Liver (tissue), 3 donors: ENCODE data around the gene HDAC3.

ENCODE experiments used
- EGR1 ChIP-seq, 2 donors: IDR thresholded peaks; 2 replicates each; pipeline ENCODE4 v1.6.1; 2016 to 2018; ENCODE audit warnings: antibody characterized with exemption in 2 of 2, low read depth in 2 of 2
- FOXA1 ChIP-seq: IDR thresholded peaks from 2 replicates; pipeline ENCODE4 v1.6.1; 2016; ENCODE audit warnings: antibody characterized with exemption
- GABPA ChIP-seq, 2 donors: IDR thresholded peaks in 1 of 2; conservative IDR thresholded peaks in 1 of 2; 2 replicates each; pipeline ENCODE4 v1.6.1; 2016; ENCODE audit warnings: antibody characterized with exemption in 2 of 2, mild to moderate bottlenecking in 1 of 2, moderate library complexity in 1 of 2
- JUND ChIP-seq, 2 donors: IDR thresholded peaks; 2 replicates each; pipeline ENCODE4 v1.6.1; 2016; ENCODE audit warnings: antibody characterized with exemption in 2 of 2
- NR2F2 ChIP-seq: IDR thresholded peaks from 2 replicates; pipeline ENCODE4 v1.6.1; 2016; ENCODE audit warnings: antibody characterized with exemption
- RAD21 ChIP-seq, 2 donors: IDR thresholded peaks; 2 replicates each; pipeline ENCODE4 v1.6.1; 2016; ENCODE audit warnings: antibody characterized with exemption in 2 of 2, mild to moderate bottlenecking in 2 of 2
- RXRA ChIP-seq, 2 donors: IDR thresholded peaks; 2 replicates each; pipeline ENCODE4 v1.6.1; 2017 to 2018; ENCODE audit warnings: antibody characterized with exemption in 2 of 2, mild to moderate bottlenecking in 1 of 2
- SP1 ChIP-seq: IDR thresholded peaks from 2 replicates; pipeline ENCODE4 v1.6.1; 2018; ENCODE audit warnings: antibody characterized with exemption, mild to moderate bottlenecking
- TAF1 ChIP-seq: conservative IDR thresholded peaks from 2 replicates; pipeline ENCODE4 v1.6.1; 2016; ENCODE audit warnings: antibody characterized with exemption, mild to moderate bottlenecking
- YY1 ChIP-seq: IDR thresholded peaks from 2 replicates; pipeline ENCODE4 v1.6.1; 2016; ENCODE audit warnings: antibody characterized with exemption, mild to moderate bottlenecking
- TF ChIP-seq, protein P1 (sequence below): fragments of 150-350 bp; IDR thresholded peaks from 2 replicates; pipeline ENCODE4 v1.5.1; 2017; ENCODE audit warnings: improper control_type of control experiment, low read depth, low read length; ENCODE audit not compliant: missing input control
- TF ChIP-seq, protein P2 (sequence below): IDR thresholded peaks from 2 replicates; pipeline ENCODE4 v1.6.1; 2016; ENCODE audit warnings: antibody characterized with exemption
- TF ChIP-seq, protein P3 (sequence below): IDR thresholded peaks from 2 replicates; pipeline ENCODE4 v1.6.1; 2016; ENCODE audit warnings: antibody characterized with exemption, mild to moderate bottlenecking
- TF ChIP-seq, protein P4 (sequence below): IDR thresholded peaks from 2 replicates; pipeline ENCODE4 v1.6.1; 2016; ENCODE audit warnings: antibody characterized with exemption
- donor health status: healthy.
- donor health status: healthy.

DNA sequence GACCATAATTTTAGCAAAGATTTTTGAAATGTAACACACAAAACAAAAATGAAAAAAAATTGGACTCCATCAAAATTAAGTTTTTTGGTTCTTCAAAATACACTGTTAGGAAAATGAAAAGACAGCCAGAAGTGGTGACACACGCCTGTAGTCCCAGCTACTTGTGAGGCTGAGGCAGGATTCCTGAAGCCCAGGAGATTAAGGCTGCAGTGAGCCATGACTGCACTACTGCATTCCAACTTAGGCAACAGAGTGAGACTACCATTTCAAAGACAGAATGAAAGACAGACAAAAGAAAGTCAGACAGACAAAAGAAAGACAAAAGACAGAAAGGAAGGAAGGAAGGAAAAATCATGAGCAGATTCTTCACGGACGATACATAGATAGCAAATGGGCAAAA lies 25.4 kb downstream of the HDAC3 start:
- TF ChIP-seq JUND (IDR thresholded peaks at IDR 0.05) = no peak
- TF ChIP-seq, protein P1, sequence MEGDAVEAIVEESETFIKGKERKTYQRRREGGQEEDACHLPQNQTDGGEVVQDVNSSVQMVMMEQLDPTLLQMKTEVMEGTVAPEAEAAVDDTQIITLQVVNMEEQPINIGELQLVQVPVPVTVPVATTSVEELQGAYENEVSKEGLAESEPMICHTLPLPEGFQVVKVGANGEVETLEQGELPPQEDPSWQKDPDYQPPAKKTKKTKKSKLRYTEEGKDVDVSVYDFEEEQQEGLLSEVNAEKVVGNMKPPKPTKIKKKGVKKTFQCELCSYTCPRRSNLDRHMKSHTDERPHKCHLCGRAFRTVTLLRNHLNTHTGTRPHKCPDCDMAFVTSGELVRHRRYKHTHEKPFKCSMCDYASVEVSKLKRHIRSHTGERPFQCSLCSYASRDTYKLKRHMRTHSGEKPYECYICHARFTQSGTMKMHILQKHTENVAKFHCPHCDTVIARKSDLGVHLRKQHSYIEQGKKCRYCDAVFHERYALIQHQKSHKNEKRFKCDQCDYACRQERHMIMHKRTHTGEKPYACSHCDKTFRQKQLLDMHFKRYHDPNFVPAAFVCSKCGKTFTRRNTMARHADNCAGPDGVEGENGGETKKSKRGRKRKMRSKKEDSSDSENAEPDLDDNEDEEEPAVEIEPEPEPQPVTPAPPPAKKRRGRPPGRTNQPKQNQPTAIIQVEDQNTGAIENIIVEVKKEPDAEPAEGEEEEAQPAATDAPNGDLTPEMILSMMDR = no peak
- TF ChIP-seq, protein P2, sequence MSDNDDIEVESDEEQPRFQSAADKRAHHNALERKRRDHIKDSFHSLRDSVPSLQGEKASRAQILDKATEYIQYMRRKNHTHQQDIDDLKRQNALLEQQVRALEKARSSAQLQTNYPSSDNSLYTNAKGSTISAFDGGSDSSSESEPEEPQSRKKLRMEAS = no peak
- no peak for TF ChIP-seq SP1
- no peak for TF ChIP-seq EGR1 (IDR thresholded peaks at IDR 0.05; ENCODE audit: low read depth in 2 of 2)
- no peak for TF ChIP-seq YY1
- TF ChIP-seq RXRA (IDR thresholded peaks at IDR 0.05) = no peak
- no peak for TF ChIP-seq NR2F2
- TF ChIP-seq RAD21 (IDR thresholded peaks at IDR 0.05) = no peak
- TF ChIP-seq GABPA (IDR thresholded peaks at IDR 0.05 in 1 of 2, conservative IDR thresholded peaks at IDR 0.05 in 1 of 2) = no peak
- TF ChIP-seq, protein P3, sequence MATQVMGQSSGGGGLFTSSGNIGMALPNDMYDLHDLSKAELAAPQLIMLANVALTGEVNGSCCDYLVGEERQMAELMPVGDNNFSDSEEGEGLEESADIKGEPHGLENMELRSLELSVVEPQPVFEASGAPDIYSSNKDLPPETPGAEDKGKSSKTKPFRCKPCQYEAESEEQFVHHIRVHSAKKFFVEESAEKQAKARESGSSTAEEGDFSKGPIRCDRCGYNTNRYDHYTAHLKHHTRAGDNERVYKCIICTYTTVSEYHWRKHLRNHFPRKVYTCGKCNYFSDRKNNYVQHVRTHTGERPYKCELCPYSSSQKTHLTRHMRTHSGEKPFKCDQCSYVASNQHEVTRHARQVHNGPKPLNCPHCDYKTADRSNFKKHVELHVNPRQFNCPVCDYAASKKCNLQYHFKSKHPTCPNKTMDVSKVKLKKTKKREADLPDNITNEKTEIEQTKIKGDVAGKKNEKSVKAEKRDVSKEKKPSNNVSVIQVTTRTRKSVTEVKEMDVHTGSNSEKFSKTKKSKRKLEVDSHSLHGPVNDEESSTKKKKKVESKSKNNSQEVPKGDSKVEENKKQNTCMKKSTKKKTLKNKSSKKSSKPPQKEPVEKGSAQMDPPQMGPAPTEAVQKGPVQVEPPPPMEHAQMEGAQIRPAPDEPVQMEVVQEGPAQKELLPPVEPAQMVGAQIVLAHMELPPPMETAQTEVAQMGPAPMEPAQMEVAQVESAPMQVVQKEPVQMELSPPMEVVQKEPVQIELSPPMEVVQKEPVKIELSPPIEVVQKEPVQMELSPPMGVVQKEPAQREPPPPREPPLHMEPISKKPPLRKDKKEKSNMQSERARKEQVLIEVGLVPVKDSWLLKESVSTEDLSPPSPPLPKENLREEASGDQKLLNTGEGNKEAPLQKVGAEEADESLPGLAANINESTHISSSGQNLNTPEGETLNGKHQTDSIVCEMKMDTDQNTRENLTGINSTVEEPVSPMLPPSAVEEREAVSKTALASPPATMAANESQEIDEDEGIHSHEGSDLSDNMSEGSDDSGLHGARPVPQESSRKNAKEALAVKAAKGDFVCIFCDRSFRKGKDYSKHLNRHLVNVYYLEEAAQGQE = no peak
- TF ChIP-seq, protein P4, sequence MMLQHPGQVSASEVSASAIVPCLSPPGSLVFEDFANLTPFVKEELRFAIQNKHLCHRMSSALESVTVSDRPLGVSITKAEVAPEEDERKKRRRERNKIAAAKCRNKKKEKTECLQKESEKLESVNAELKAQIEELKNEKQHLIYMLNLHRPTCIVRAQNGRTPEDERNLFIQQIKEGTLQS = no peak
- no peak for TF ChIP-seq TAF1
- TF ChIP-seq FOXA1 = no peak
